Coronary artery (tissue), 2 donors: ENCODE measurements around the gene SLC29A1.

Source experiments
- DNase-seq: peaks from one replicate; pipeline ENCODE4 v3.0.0-alpha.2; 2017; ENCODE audit warnings: low spot score
- H3K27ac ChIP-seq, 2 donors: fragments of 200-600 bp; sonication (generic); one replicate each; pipeline ENCODE4 v1.5.1; 2016 to 2019
- H3K4me3 ChIP-seq: fragments of 200-600 bp; sonication (generic); 2 replicates; pipeline ENCODE4 v1.5.1; 2016; ENCODE audit warnings: mild to moderate bottlenecking, moderate library complexity
- TF ChIP-seq, protein P1 (sequence below): fragments of 200-600 bp; sonication (generic); IDR thresholded peaks from one replicate; pipeline ENCODE4 v1.5.1; 2019; ENCODE audit warnings: antibody characterized with exemption

The SLC29A1 gene

GRCh38 chr6:44278315-44278714 is 54.9 kb downstream of the SLC29A1 start:
- DNase-seq = no peak
- TF ChIP-seq, protein P1, sequence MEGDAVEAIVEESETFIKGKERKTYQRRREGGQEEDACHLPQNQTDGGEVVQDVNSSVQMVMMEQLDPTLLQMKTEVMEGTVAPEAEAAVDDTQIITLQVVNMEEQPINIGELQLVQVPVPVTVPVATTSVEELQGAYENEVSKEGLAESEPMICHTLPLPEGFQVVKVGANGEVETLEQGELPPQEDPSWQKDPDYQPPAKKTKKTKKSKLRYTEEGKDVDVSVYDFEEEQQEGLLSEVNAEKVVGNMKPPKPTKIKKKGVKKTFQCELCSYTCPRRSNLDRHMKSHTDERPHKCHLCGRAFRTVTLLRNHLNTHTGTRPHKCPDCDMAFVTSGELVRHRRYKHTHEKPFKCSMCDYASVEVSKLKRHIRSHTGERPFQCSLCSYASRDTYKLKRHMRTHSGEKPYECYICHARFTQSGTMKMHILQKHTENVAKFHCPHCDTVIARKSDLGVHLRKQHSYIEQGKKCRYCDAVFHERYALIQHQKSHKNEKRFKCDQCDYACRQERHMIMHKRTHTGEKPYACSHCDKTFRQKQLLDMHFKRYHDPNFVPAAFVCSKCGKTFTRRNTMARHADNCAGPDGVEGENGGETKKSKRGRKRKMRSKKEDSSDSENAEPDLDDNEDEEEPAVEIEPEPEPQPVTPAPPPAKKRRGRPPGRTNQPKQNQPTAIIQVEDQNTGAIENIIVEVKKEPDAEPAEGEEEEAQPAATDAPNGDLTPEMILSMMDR = no peak
- H3K4me3 ChIP-seq = no peak overlapping the region
- H3K27ac ChIP-seq = no peak overlapping the region

- H3K4me3 ChIP-seq = no peak overlapping the region
- H3K27ac ChIP-seq = no peak overlapping the region
- TF ChIP-seq, protein P1 = no peak
- DNase-seq = no peak
Measured at GRCh38 chr6:44278774-44279697, 55.6 kb downstream of the SLC29A1 start.
